Spleen (tissue), 7 donors: Measurements from ENCODE around the gene PCNX1.

Experiments
- CTCF ChIP-seq, 11 experiments: fragments of 200-600 bp in 7 of 11; fragments of 450-650 bp in 4 of 11; sonication (generic) in 4 of 11; IDR thresholded peaks in 8 of 11; conservative IDR thresholded peaks in 3 of 11; 1 replicate in 7 of 11; 2 replicates in 4 of 11; pipeline versions ENCODE4 v1.4.0 to v1.8.0; 2016 to 2021; ENCODE audit warnings: antibody characterized with exemption in 11 of 11, inconsistent platforms in 4 of 11, mild to moderate bottlenecking in 1 of 11
- POLR2A ChIP-seq, 3 donors: fragments of 450-650 bp; IDR thresholded peaks; one replicate each; pipeline ENCODE4 v1.5.1; 2017; ENCODE audit warnings: antibody characterized with exemption in 3 of 3, mild to moderate bottlenecking in 1 of 3
- POLR2AphosphoS5 ChIP-seq, 3 donors: sonication (generic); formaldehyde crosslinking; IDR thresholded peaks; one replicate each; pipeline ENCODE4 v1.5.1; 2017; ENCODE audit warnings: antibody characterized with exemption in 3 of 3
- donor health status: DM: no; HTN: no; CAD: no; lungs with moderate emphysema.
- donor health status: DM: no; HTN: no; CAD: no.
- donor health status: DM: no; HTN: no; CAD: no.

GRCh38 chr14:71121001-71121400, 213.7 kb downstream of the PCNX1 start:
- TF ChIP-seq CTCF (IDR thresholded peaks at IDR 0.05 in 8 of 11, conservative IDR thresholded peaks at IDR 0.05 in 3 of 11) (no peak), POLR2A (IDR thresholded peaks at IDR 0.05) (no peak), POLR2AphosphoS5 (IDR thresholded peaks at IDR 0.05) (no peak)
